GM19324 (cell line): ENCODE results near the gene OXA1L.
"Not testable (repeated sequence)": the region's sequence is repeated elsewhere in the genome, so short reads cannot be mapped to it uniquely, and the experiment has no call there.

ENCODE experiments used
- ATAC-seq: cut with Tn5 transposase; IDR thresholded peaks from one replicate; pipeline ENCODE4 v1.9.1; 2021; ENCODE audit warnings: mild to moderate bottlenecking, moderate library complexity; ENCODE audit not compliant: unreplicated experiment, low FRiP score

The OXA1L gene

GRCh38 chr14:22797017-22797917 lies 30.8 kb downstream of the OXA1L start:
- no peak for ATAC-seq

- ATAC-seq = no peak
Measured at GRCh38 chr14:22798528-22798927, 32.0 kb downstream of the OXA1L start.

GRCh38 chr14:22800346-22800745 lies 33.9 kb downstream of the OXA1L start:
- ATAC-seq = no peak

DNA sequence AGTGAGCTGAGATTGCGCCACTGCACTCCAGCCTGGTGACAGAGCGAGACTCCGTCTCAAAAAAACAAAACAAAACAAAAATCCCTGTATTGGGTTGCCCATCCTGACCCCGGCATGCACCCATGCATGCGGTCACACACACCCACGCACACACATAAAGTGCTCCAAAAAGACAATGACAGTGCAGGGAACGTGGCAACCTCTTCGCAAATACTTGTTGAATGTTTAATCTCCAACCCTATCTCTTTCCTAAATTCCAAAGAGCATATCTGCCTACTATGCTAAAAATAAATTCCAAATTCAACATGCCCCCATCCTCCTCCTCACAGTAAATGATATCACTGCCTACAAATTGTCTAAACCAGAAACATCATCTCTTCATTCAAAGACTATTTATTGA lies 35.2 kb downstream of the OXA1L start:
- ATAC-seq = no peak

DNA sequence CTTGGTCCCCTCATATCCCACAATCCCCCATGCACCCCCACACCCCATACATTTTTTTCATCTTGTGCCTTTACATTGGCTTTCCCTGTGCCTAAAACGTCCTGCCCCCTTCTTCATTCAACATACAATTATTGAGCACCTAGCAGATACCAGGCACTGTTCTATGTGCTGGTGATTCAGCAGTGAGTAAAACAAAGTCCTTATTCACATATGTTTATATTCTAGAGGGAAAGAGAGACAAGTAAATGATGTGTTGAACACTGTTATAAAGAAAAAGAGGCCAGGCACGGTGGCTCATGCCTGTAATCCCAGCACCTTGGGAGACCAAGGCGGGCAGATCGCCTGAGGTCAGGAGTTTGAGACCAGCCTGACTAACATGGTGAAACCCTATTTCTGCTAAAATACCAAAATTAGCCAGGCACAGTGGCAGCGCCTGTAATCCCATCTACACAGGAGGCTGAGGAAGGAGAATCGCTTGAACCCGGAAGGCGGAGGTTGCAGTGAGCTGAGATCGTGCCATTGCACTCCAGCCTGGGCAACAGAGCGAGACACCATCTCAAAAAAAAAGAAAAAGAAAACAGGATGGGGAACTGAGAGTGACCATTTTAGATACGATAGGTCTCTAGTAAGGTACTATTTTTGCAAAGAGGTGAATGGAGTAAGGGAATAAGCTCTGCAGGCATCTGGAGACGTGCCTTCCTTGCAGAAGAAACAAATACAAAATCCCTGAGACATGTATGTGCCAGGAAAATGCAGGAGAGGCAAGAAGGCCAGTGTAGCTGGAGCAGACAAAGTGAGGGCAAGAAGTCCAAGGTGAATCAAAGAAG lies 36.6 kb downstream of the OXA1L start:
- peak; percentile 51 for ATAC-seq

- ATAC-seq = peak; percentile 35
Measured at GRCh38 chr14:22803687-22803974, 37.1 kb downstream of the OXA1L start.

GRCh38 chr14:22805235-22805634 lies 38.7 kb downstream of the OXA1L start:
- not testable (repeated sequence) for ATAC-seq

DNA sequence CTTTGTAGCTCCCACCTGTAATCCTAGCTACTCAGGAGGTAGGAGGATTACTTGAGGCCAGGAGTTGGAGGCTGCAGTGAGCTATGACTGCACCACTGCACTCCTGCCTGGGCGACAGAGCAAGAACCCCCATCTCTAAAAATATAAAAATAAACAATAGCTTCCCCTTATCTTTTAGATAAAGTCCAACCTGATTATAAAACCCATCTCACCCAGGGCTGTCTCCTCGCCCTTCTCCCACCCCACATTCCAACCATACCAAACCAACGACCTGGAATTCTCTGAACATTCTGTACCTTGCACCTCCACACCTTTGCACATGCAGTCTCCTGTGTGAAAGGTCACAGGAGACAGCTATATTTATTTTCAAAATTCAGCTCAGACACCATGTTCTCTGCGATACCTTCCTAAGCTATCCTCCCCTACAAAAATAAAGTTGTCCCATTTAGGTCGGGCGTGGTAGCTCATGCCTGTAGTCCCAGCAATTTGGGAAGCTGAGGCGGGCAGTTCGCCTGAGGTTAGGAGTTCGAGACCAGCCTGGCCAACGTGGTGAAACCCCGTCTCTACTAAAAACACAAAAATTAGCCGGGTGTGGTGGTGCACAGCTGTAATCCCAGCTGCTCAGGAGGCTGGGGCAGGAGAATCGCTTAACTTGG lies 41.1 kb downstream of the OXA1L start:
- ATAC-seq = no peak

- no peak for ATAC-seq
Measured at GRCh38 chr14:22808388-22809209, 42.1 kb downstream of the OXA1L start.

GRCh38 chr14:22811722-22812121 lies 45.2 kb downstream of the OXA1L start:
- ATAC-seq = no peak

DNA sequence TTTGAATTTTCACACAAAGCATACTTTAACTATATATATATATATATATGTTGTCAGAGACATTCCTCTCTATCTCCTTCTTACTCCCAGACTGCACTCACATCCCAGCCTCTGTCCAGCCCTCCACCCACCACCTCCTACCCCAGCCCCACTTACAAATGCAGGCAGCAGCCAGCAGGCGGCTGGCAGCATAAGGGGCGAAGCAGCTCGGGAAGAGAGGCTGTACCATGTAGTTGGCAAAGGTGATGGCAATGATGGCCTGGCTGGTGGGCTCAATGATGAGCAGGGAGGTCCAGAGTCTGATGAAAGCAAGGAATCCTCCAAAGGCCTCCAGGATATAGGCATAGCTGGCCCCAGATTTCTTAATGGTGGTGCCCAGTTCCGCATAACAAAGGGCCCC lies 46.3 kb downstream of the OXA1L start:
- no peak for ATAC-seq

GRCh38 chr14:22813145-22813544 lies 46.7 kb downstream of the OXA1L start:
- ATAC-seq = no peak

DNA sequence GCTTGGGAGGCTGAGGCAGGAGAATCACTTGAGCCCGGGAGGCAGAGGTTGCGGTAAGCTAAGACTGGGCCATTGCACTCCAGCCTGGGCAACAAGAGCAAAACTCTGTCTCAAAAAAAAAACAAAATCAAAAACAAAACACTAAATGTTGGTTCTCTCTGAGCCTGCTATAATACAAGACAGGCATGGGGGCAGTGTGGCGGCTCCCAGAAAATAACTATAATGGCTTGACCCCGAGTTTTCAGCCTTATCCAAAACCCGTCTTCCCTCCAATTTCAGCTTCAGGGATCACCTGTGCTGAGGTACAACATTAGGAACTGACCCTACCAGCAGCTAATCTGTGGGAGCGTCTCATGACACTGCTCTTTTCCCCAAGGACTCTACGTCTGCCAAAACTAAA lies 47.9 kb downstream of the OXA1L start:
- no peak for ATAC-seq

DNA sequence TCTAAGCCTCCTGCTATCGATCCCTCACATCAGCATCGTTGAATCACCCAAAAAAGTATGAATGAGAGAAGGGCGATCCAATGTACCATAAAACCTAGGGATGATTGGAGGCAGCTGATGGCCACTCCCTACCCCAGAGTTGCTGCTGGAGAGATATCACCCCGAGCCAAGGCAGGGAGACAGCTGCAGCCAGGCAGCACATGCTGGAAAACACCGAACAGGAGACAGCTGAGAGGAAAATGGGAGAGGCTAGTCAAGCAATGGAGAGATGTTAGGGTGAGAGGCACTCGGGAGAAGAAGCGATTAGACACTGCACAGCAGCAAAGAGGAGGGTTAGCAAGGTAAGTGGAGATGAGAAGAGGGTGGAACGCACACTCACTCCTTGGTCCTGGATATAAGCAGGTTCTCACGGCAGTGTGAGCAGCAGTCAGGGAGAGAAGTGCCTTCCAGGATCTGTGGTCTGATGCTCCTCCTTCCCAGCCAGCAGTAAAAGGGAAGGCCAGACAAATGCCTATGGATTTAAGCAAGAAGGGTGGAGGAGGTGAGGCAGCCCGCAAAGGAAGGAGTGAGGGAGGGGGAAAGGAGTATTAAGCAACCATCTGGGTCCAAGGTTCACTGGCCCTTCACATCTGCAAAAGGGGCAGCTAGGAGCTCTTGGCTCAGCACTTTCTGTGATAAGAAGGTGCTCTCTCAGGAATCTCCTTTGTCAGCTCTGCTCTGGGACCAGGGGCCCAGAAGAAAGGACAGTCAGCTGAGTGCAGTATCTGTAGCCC lies 48.6 kb downstream of the OXA1L start, which contains the start of gene SLC7A7:
Gene SLC7A7 (minus strand): TSS at position 495 of the 773 bp plus-strand sequence. CDS start 2,037 bp downstream, outside the sequence.
- no peak for ATAC-seq

DNA sequence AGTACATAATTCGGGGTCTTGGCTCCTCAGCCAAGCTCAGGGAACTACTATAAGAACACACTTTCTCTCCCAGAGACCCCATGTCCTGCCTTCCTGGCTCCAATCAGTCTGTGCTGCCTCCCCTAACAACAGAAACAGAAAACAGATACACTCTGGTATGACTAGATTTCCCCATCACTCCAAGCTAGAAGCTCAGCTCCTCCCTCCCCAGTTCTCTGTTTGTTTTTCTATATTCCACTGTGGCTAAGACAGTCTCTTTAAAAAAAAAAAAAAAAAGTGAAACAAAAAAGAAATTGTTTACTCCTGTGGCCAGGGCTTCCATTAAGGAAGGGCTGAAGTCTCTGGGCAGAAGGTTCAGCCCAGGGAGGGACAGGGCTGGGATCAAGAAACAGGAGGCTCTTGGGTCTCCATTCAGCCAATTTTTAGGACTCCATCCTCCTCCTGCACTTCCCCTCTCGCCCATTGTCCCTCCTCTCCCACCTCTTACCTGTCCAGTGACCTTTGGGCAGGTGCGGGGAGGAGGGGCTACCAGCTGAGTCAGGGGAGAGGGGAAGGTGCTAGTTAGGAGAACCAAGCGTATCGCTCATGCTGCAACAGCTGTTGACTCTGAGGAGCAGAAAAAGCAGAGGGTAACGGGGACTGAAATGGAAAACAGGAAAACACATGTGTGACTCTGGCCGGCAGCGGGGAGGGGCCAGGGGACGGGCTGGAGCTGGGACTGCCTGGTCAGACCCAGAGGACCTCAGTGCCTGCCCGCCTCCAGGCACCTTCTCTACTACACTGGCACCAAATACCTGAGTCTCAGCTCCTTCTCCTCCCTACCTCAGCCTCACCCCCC lies 52.9 kb downstream of the OXA1L start:
- ATAC-seq = no peak

DNA sequence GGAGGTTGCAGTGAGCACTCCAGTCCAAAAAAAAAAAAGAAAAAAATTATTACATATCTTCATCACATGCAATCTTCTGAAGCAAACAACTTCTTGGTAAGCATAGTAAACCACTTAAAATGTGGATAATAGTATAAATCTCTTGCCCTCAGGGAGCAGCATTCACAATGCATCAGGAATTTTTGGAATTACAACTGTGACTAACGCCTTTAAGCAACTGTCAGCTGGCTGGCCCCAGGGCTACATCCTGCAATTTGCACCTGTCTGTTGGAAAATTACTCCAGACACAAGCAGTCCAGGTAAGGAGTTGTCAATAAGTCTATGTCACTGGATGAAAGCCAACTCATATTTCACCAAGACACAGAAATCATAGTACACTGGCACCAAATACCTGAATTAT lies 54.2 kb downstream of the OXA1L start:
- ATAC-seq = no peak

- ATAC-seq = no peak
Measured at GRCh38 chr14:22821193-22822015, 54.9 kb downstream of the OXA1L start.
